Bronchial epithelial cell (primary cell): ENCODE data around the gene PDE4B. TPM values are rescaled to one million over a fixed set of nuclear protein-coding genes. Genes with fewer than 3 reads are reported as not detected.

Experiments used
- DNase-seq: peaks from one replicate; pipeline ENCODE4 v3.0.0-alpha.2; 2010; ENCODE audit warnings: low read depth
- FAIRE-seq: peaks from 2 replicates; lab custom pipeline; 2011; peaks lifted over from hg19 to GRCh38; lab: Jason Lieb, UNC
- H3K27me3 ChIP-seq: 2 replicates; pipeline ENCODE4 v1.5.1; 2011; ENCODE audit warnings: low read length; ENCODE audit not compliant: control insufficient read depth, insufficient read depth
- H3K36me3 ChIP-seq: 2 replicates; pipeline ENCODE4 v1.5.1; 2011; ENCODE audit warnings: low read length; ENCODE audit not compliant: control insufficient read depth, insufficient read depth
- H3K4me3 ChIP-seq: 2 replicates; pipeline ENCODE4 v1.5.1; 2011; ENCODE audit warnings: mild to moderate bottlenecking, low read depth, low read length, control low read depth
- CTCF ChIP-seq: IDR thresholded peaks from 2 replicates; pipeline ENCODE4 v1.5.1; 2011; ENCODE audit warnings: mild to moderate bottlenecking, moderate library complexity, low read length, control low read depth, inconsistent platforms; ENCODE audit not compliant: insufficient read depth, severe bottlenecking
- total RNA-seq: library from RNA; depleted of rRNA; stranded (reverse); fragments of >200 nt; gene quantifications from 2 replicates; pipeline ENCODE4 v1.2.1, GENCODE V29; 2014

The PDE4B gene
- total RNA-seq, 1 donor from 2014 or later: 0.26 TPM

DNA sequence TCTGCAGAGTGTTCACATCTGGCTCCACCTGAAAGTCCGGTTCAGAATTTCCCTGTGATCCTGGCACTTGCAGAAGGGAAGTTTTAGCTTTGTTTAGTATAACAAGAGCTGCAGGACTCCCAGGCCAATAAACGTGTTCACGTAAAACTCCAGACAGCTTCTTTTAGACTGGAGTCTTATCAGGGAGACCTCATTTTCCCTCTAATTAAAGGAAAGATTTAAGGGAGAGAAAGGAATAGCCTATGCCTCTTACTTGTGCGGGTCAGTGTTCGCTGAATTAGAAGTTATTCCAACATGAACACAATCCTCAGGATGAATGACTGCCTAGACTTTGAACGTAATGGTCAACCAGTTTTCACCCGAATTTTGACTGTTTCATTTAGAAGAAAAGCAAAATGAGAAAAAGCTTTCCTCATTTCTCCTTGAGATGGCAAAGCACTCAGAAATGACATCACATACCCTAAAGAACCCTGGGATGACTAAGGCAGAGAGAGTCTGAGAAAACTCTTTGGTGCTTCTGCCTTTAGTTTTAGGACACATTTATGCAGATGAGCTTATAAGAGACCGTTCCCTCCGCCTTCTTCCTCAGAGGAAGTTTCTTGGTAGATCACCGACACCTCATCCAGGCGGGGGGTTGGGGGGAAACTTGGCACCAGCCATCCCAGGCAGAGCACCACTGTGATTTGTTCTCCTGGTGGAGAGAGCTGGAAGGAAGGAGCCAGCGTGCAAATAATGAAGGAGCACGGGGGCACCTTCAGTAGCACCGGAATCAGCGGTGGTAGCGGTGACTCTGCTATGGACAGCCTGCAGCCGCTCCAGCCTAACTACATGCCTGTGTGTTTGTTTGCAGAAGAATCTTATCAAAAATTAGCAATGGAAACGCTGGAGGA, 539.2 kb downstream of the PDE4B start:
- peak; percentile 13 for TF ChIP-seq CTCF
- H3K4me3 ChIP-seq: peak overlapping the region; percentile 20
- H3K36me3 ChIP-seq: no peaks in the 10 kb centered on the region
- DNase-seq: peak; percentile 75
- no peak for FAIRE-seq
- H3K27me3 ChIP-seq: no peaks in the 10 kb centered on the region

DNA sequence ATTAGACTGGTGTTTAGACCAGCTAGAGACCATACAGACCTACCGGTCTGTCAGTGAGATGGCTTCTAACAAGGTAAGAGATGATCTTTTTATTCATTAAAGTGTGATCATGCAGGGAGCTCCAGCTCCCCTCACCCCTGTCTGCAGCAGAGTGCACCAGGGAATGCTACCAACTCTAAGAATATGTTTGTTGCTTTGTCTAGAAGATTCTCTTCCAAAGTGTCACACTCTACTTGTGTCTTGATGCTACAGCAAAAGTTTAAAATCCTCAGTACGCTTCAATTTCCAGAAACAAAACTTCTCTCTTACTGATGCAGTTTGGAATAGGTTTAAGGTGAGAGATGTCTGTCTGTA, 539.8 kb downstream of the PDE4B start:
- Histone ChIP-seq H3K4me3 (peak overlapping the region; percentile 20), H3K27me3 (no peaks in the 10 kb centered on the region), H3K36me3 (no peaks in the 10 kb centered on the region)
- FAIRE-seq (no peak), DNase-seq (no peak)
- TF ChIP-seq CTCF: no peak

GRCh38 chr1:66333466-66334199, 540.9 kb downstream of the PDE4B start:
- DNase-seq: no peak
- Histone ChIP-seq H3K36me3 (no peaks in the 10 kb centered on the region), H3K4me3 (no peak overlapping the region), H3K27me3 (no peaks in the 10 kb centered on the region)
- no peak for TF ChIP-seq CTCF
- no peak for FAIRE-seq

GRCh38 chr1:66334318-66334717, 541.6 kb downstream of the PDE4B start:
- DNase-seq (no peak), FAIRE-seq (no peak)
- Histone ChIP-seq H3K36me3 (no peaks in the 10 kb centered on the region), H3K4me3 (no peak overlapping the region), H3K27me3 (no peaks in the 10 kb centered on the region)
- TF ChIP-seq CTCF: no peak

- H3K4me3 ChIP-seq: no peak overlapping the region
- no peaks in the 10 kb centered on the region for H3K36me3 ChIP-seq
- FAIRE-seq: no peak
- no peaks in the 10 kb centered on the region for H3K27me3 ChIP-seq
- TF ChIP-seq CTCF: no peak
- no peak for DNase-seq
Measured at GRCh38 chr1:66335125-66335524, 542.4 kb downstream of the PDE4B start.
